Upper lobe of left lung (tissue), 6 donors: Measurements from ENCODE around the gene RNLS. TPM values are rescaled to one million over a fixed set of nuclear protein-coding genes. Genes with fewer than 3 reads are reported as not detected.

Source experiments
- ATAC-seq, 2 donors: fragments of 200-7000 bp; cut with Tn5 transposase; one replicate each; pipeline ENCODE4 v1.9.1; 2022; ENCODE audit warnings: mild to moderate bottlenecking in 2 of 2, moderate library complexity in 2 of 2; ENCODE audit not compliant: low FRiP score in 2 of 2
- DNase-seq, 2 donors: peaks; one replicate each; pipeline ENCODE4 v3.0.0-alpha.2; 2019 to 2020
- H3K27ac ChIP-seq, 4 donors: fragments of 200-600 bp; sonication (generic); one replicate each; pipeline ENCODE4 v1.5.1; 2016 to 2019
- H3K27me3 ChIP-seq, 4 donors: fragments of 200-600 bp; sonication (generic); one replicate each; pipeline ENCODE4 v1.5.1; 2017 to 2019
- H3K36me3 ChIP-seq, 4 donors: fragments of 200-600 bp; sonication (generic); one replicate each; pipeline ENCODE4 v1.5.1; 2016 to 2019
- H3K4me1 ChIP-seq, 4 donors: fragments of 200-600 bp; sonication (generic); one replicate each; pipeline ENCODE4 v1.5.1; 2018 to 2019
- H3K4me3 ChIP-seq, 4 donors: fragments of 200-600 bp; sonication (generic); one replicate each; pipeline ENCODE4 v1.5.1; 2017 to 2019; ENCODE audit warnings: mild to moderate bottlenecking in 2 of 4, moderate library complexity in 1 of 4
- H3K9me3 ChIP-seq, 4 donors: fragments of 200-600 bp; sonication (generic); one replicate each; pipeline ENCODE4 v1.5.1; 2018 to 2019
- EP300 ChIP-seq, 4 donors: sonication (generic); formaldehyde crosslinking; IDR thresholded peaks; one replicate each; pipeline ENCODE4 v1.5.1; 2017; ENCODE audit warnings: antibody characterized with exemption in 4 of 4, control low read depth in 2 of 4
- POLR2A ChIP-seq, 4 donors: fragments of 450-650 bp; IDR thresholded peaks; one replicate each; pipeline ENCODE4 v1.5.1; 2016 to 2017; ENCODE audit warnings: antibody characterized with exemption in 4 of 4, mild to moderate bottlenecking in 2 of 4
- POLR2AphosphoS5 ChIP-seq, 2 donors: sonication (generic); formaldehyde crosslinking; IDR thresholded peaks; one replicate each; pipeline ENCODE4 v1.5.1; 2017; ENCODE audit warnings: antibody characterized with exemption in 2 of 2
- WGBS, 2 donors: methylation state at CpG; one replicate each; pipeline ENCODE4 v1.1.5; 2017 to 2018; 5-methylcytosine and 5-hydroxymethylcytosine counted together
- total RNA-seq, 6 donors: library from RNA; depleted of rRNA in 4 of 6; stranded (reverse); fragments of >200 nt in 4 of 6; gene quantifications; one replicate each; pipeline versions ENCODE4 v1.1.0 to v1.2.1, GENCODE V29; 2016 to 2021
- TF ChIP-seq, protein P1 (sequence below), 6 experiments: fragments of 450-650 bp in 4 of 6; fragments of 200-600 bp in 2 of 6; sonication (generic) in 2 of 6; IDR thresholded peaks; one replicate each; pipeline ENCODE4 v1.5.1; 2016 to 2019; ENCODE audit warnings: antibody characterized with exemption in 6 of 6
- donor health status: DM: no; HTN: no; CAD: no; lungs with moderate emphysema.
- donor health status: DM: no; HTN: yes; CAD: no; lungs with severe emphysema.

Gene RNLS
- total RNA-seq, 6 donors from 2014 or later: 5.0 to 27.1 (median 15.0) TPM

DNA sequence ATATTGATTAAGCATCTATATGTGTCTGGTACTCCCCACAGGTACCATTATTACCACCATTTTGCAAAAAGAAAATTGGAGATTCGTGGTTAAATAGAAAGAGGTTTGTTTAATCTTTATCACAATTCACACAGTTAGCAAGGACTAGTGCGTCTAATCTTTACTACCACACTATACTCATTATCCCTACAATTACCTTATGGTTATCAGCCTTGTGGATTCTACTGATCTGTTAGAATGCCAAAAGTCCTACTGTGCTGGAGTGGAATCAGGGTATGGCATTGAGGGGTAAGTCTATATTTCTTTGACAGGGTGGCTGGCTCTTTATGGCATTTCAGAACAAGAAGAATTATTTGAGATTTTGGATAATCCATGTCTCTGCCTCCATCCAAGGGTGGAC is 156.1 kb downstream of the RNLS start:
- no peaks in the 10 kb centered on the region for H3K27me3 ChIP-seq
- H3K4me1 ChIP-seq: no peaks in the 10 kb centered on the region
- H3K36me3 ChIP-seq: no peaks in the 10 kb centered on the region
- no peaks in the 10 kb centered on the region for H3K9me3 ChIP-seq
- TF ChIP-seq, protein P1, sequence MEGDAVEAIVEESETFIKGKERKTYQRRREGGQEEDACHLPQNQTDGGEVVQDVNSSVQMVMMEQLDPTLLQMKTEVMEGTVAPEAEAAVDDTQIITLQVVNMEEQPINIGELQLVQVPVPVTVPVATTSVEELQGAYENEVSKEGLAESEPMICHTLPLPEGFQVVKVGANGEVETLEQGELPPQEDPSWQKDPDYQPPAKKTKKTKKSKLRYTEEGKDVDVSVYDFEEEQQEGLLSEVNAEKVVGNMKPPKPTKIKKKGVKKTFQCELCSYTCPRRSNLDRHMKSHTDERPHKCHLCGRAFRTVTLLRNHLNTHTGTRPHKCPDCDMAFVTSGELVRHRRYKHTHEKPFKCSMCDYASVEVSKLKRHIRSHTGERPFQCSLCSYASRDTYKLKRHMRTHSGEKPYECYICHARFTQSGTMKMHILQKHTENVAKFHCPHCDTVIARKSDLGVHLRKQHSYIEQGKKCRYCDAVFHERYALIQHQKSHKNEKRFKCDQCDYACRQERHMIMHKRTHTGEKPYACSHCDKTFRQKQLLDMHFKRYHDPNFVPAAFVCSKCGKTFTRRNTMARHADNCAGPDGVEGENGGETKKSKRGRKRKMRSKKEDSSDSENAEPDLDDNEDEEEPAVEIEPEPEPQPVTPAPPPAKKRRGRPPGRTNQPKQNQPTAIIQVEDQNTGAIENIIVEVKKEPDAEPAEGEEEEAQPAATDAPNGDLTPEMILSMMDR (IDR thresholded peaks at IDR 0.05): no peak
- TF ChIP-seq EP300 (IDR thresholded peaks at IDR 0.05) (no peak), POLR2A (IDR thresholded peaks at IDR 0.05) (no peak), POLR2AphosphoS5 (IDR thresholded peaks at IDR 0.05) (no peak)
- ATAC-seq (no peak), DNase-seq (no peak)
- H3K4me3 ChIP-seq: no peak overlapping the region
- 93 to 97% methylated on average over 2 of the region's 2 CpGs for WGBS, 2 donors
- H3K27ac ChIP-seq: no peak overlapping the region

DNA sequence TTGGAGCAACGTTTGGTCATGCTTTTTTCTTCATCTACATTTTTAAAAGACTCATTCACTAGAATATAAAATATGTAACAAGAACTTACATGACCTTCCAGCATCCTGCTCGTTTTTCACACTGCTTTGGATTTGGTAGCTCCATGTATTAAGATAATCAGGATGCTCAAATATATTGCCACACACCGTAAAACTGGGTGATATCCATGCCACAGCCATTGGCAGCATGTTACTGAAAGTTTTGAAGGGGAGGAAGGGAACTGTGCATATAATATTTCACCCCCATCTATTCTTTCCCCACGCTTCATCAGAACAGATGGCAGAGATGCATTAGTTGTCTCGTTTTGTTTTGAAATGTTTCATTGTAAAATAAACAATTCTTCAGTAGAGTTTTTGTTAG is 158.2 kb downstream of the RNLS start:
- DNase-seq: no peak
- Histone ChIP-seq H3K36me3 (no peaks in the 10 kb centered on the region), H3K9me3 (no peaks in the 10 kb centered on the region), H3K4me3 (no peak overlapping the region), H3K27ac (no peak overlapping the region), H3K27me3 (no peaks in the 10 kb centered on the region), H3K4me1 (no peaks in the 10 kb centered on the region)
- 56 to 60% methylated on average over 5 of the region's 5 CpGs for WGBS, 2 donors
- no peak for ATAC-seq
- TF ChIP-seq, protein P1 (IDR thresholded peaks at IDR 0.05): no peak
- TF ChIP-seq POLR2A (IDR thresholded peaks at IDR 0.05) (no peak), EP300 (IDR thresholded peaks at IDR 0.05) (no peak), POLR2AphosphoS5 (IDR thresholded peaks at IDR 0.05) (no peak)

DNA sequence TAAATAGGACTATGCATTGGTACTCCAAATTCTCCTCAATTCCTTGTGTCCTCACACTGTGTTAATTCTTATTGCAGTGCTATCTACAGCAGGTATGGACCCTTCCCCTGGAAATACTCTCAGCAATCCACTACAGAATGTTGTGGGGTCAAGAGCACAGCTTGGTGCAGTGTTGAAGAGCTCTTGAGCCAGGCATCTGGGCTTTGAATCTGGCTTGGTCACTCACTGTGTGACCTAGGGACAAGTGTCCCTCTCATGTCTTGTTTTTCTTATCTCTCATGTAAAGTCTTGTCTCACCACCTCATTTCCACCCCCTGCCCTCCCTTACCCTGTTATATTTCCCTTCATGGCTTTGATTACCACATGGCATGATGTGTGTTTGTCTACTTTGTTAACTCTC is 159.4 kb downstream of the RNLS start:
- TF ChIP-seq EP300 (IDR thresholded peaks at IDR 0.05): no peak
- no peak for TF ChIP-seq POLR2A (IDR thresholded peaks at IDR 0.05)
- no peak for TF ChIP-seq POLR2AphosphoS5 (IDR thresholded peaks at IDR 0.05)
- TF ChIP-seq, protein P1 (IDR thresholded peaks at IDR 0.05): no peak
- DNase-seq (no peak), ATAC-seq (no peak)
- Histone ChIP-seq H3K9me3 (no peaks in the 10 kb centered on the region), H3K36me3 (no peaks in the 10 kb centered on the region), H3K4me1 (no peaks in the 10 kb centered on the region), H3K27ac (no peak overlapping the region), H3K27me3 (no peaks in the 10 kb centered on the region), H3K4me3 (no peak overlapping the region)

DNA sequence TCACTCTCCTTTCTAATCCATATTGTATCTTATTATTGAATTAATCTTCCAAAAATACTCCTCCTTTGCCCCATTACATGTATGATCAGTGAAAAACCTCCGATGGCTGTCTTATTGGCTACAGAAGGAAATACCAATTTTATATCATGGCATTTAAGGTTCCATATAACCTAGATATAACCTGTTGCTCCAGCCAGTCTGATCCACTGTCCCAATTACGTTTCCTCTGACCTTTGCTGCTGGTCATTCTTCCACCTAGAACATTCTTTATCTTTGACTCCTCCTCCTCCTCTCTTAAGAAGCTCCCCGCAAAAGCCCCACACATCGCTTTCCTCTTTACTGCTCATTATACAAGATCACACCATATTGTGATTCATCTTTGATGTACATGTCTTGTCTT is 161.5 kb downstream of the RNLS start:
- Histone ChIP-seq H3K4me3 (no peak overlapping the region), H3K4me1 (no peaks in the 10 kb centered on the region), H3K9me3 (no peaks in the 10 kb centered on the region), H3K27me3 (no peaks in the 10 kb centered on the region), H3K36me3 (no peaks in the 10 kb centered on the region), H3K27ac (no peak overlapping the region)
- TF ChIP-seq, protein P1 (IDR thresholded peaks at IDR 0.05): no peak
- no peak for TF ChIP-seq POLR2AphosphoS5 (IDR thresholded peaks at IDR 0.05)
- TF ChIP-seq EP300 (IDR thresholded peaks at IDR 0.05): no peak
- TF ChIP-seq POLR2A (IDR thresholded peaks at IDR 0.05): no peak
- DNase-seq: no peak
- WGBS, 2 donors: 92 to 96% methylated on average over 4 of the region's 4 CpGs
- ATAC-seq: no peak

DNA sequence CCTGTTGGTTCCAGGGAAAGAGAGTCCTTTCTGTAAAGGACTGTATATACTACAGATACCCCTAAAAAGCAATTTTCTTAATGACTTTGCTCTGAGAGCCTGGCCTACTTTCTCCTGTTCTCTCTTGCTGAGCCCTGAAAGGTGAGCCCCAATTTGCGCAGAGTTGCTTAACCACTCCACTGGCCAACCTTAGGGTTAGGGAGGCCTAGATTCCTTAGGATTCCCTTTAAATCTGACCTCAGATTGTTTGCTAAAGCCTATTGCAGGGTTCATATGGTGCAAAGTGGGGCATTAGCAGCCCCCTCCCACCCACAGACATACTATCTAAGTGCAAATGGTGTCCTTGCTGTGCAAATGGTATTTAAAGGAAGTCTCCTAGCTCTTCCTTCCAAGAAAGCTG is 164.2 kb downstream of the RNLS start:
- Histone ChIP-seq H3K4me1 (no peaks in the 10 kb centered on the region), H3K27ac (no peak overlapping the region), H3K9me3 (no peaks in the 10 kb centered on the region), H3K27me3 (no peaks in the 10 kb centered on the region), H3K36me3 (no peaks in the 10 kb centered on the region), H3K4me3 (no peak overlapping the region)
- 100% methylated on average over 1 of the region's 1 CpG for WGBS, 2 donors
- ATAC-seq: no peak
- no peak for DNase-seq
- TF ChIP-seq, protein P1 (IDR thresholded peaks at IDR 0.05): no peak
- TF ChIP-seq EP300 (IDR thresholded peaks at IDR 0.05) (no peak), POLR2AphosphoS5 (IDR thresholded peaks at IDR 0.05) (no peak), POLR2A (IDR thresholded peaks at IDR 0.05) (no peak)
